HEK293 (cell line): Measurements from ENCODE around the gene ODF2.
A peak's percentile ranks its signal among the peaks of the same experiment; 100 is the strongest.

Experiments used
- BCL6B ChIP-seq: fragments of 450-650 bp; formaldehyde crosslinking; IDR thresholded peaks from 2 replicates; pipeline ENCODE4 v1.5.1; 2017; ENCODE audit warnings: missing biosample characterization, missing genetic modification characterization
- TRIM28 ChIP-seq: IDR thresholded peaks from 2 replicates; pipeline ENCODE4 v1.6.1; 2011; ENCODE audit warnings: low read length, control low read depth, borderline replicate concordance
- ZBTB6 ChIP-seq: fragments of 450-650 bp; formaldehyde crosslinking; IDR thresholded peaks from 2 replicates; pipeline ENCODE4 v1.5.1; 2017; ENCODE audit warnings: missing biosample characterization, missing genetic modification characterization
- ZNF112 ChIP-seq: fragments of 450-650 bp; formaldehyde crosslinking; IDR thresholded peaks from 2 replicates; pipeline ENCODE4 v1.5.0; 2017; ENCODE audit warnings: missing biosample characterization, missing genetic modification characterization
- ZNF202 ChIP-seq: fragments of 450-650 bp; formaldehyde crosslinking; IDR thresholded peaks from 2 replicates; pipeline ENCODE4 v1.5.1; 2016; ENCODE audit warnings: missing biosample characterization, missing genetic modification characterization, borderline replicate concordance
- ZNF350 ChIP-seq: fragments of 450-650 bp; formaldehyde crosslinking; IDR thresholded peaks from 2 replicates; pipeline ENCODE4 v1.5.0; 2017; ENCODE audit warnings: missing biosample characterization, mild to moderate bottlenecking, missing genetic modification characterization
- ZNF37A ChIP-seq: fragments of 450-650 bp; IDR thresholded peaks from 2 replicates; pipeline ENCODE4 v1.5.1; 2018; ENCODE audit warnings: missing biosample characterization, missing genetic modification characterization
- ZNF48 ChIP-seq: fragments of 450-650 bp; formaldehyde crosslinking; IDR thresholded peaks from 2 replicates; pipeline ENCODE4 v1.5.1; 2016; ENCODE audit warnings: missing biosample characterization, missing genetic modification characterization
- ZNF544 ChIP-seq: fragments of 450-650 bp; formaldehyde crosslinking; IDR thresholded peaks from 2 replicates; pipeline ENCODE4 v1.5.0; 2017; ENCODE audit warnings: missing biosample characterization, missing genetic modification characterization
- ZNF623 ChIP-seq: fragments of 450-650 bp; formaldehyde crosslinking; IDR thresholded peaks from 2 replicates; pipeline ENCODE4 v1.5.1; 2016; ENCODE audit warnings: missing biosample characterization, missing genetic modification characterization
- ZNF776 ChIP-seq: fragments of 450-650 bp; formaldehyde crosslinking; IDR thresholded peaks from 2 replicates; pipeline ENCODE4 v1.5.0; 2017; ENCODE audit warnings: missing biosample characterization, missing genetic modification characterization, borderline replicate concordance
- ZSCAN16 ChIP-seq: fragments of 450-650 bp; formaldehyde crosslinking; IDR thresholded peaks from 2 replicates; pipeline ENCODE4 v1.5.1; 2016; ENCODE audit warnings: missing biosample characterization, missing genetic modification characterization
- TF ChIP-seq, protein P1 (sequence below): fragments of 450-650 bp; formaldehyde crosslinking; IDR thresholded peaks from 2 replicates; pipeline ENCODE4 v1.5.1; 2016; ENCODE audit warnings: missing biosample characterization, missing genetic modification characterization
- TF ChIP-seq, protein P2 (sequence below): fragments of 450-650 bp; formaldehyde crosslinking; IDR thresholded peaks from 2 replicates; pipeline ENCODE4 v1.5.1; 2016; ENCODE audit warnings: missing biosample characterization, missing genetic modification characterization
- TF ChIP-seq, protein P3 (sequence below): fragments of 450-650 bp; formaldehyde crosslinking; IDR thresholded peaks from 2 replicates; pipeline ENCODE4 v1.5.1; 2016; ENCODE audit warnings: missing biosample characterization, missing genetic modification characterization
- TF ChIP-seq, protein P4 (sequence below): fragments of 450-650 bp; formaldehyde crosslinking; conservative IDR thresholded peaks from 2 replicates; pipeline ENCODE4 v1.5.1; 2016; ENCODE audit warnings: low read depth, missing biosample characterization, missing genetic modification characterization
- TF ChIP-seq, protein P5 (sequence below): fragments of 450-650 bp; formaldehyde crosslinking; IDR thresholded peaks from 2 replicates; pipeline ENCODE4 v1.5.1; 2016; ENCODE audit warnings: missing biosample characterization, missing genetic modification characterization
- TF ChIP-seq, protein P6 (sequence below): fragments of 450-650 bp; formaldehyde crosslinking; IDR thresholded peaks from 2 replicates; pipeline ENCODE4 v1.5.1; 2016; ENCODE audit warnings: missing biosample characterization, missing genetic modification characterization, low read depth

The ODF2 gene

DNA sequence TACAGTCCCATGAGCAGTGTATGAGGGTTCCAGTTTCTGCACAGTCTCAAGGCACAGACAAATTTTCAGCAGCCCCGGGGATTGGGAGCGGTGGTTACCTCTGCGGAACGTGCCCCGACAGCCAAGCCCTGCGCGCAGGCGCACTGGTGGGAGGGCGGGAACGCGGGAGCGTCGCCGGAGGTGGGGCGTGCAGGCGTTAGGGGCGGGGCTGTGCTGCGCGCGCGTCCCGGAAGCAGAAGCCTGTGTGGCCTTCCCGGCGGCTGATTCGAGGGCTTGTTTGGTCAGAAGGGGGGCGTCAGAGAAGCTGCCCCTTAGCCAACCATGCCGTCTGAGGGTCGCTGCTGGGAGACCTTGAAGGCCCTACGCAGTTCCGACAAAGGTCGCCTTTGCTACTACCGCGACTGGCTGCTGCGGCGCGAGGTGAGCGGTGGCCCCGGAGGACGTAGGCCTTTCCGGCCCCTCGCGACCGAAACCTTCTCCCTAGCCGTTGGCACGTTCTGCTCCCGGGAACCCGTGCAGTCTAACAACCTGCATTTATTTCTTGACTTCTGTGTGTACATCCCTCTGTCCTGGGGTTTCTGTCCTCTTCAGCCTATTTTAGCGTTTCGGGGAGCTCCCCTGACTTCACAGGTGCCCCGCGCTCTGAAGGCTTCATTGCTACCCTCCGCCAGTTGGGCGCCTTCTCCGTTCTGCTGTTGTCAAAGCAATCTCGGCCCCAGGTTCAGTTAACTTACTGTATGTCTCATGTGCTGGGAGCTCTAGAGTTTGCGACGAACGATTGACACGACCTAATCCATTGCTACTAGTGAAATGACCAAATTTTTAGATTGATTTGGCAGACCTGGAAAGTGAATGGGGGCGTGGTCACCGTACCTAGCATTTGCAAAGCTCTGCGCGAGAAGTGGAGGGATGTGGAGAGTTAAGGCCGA is 48.9 kb downstream of the ODF2 start, which contains the start of gene GLE1 (continued):
- TF ChIP-seq, protein P1, sequence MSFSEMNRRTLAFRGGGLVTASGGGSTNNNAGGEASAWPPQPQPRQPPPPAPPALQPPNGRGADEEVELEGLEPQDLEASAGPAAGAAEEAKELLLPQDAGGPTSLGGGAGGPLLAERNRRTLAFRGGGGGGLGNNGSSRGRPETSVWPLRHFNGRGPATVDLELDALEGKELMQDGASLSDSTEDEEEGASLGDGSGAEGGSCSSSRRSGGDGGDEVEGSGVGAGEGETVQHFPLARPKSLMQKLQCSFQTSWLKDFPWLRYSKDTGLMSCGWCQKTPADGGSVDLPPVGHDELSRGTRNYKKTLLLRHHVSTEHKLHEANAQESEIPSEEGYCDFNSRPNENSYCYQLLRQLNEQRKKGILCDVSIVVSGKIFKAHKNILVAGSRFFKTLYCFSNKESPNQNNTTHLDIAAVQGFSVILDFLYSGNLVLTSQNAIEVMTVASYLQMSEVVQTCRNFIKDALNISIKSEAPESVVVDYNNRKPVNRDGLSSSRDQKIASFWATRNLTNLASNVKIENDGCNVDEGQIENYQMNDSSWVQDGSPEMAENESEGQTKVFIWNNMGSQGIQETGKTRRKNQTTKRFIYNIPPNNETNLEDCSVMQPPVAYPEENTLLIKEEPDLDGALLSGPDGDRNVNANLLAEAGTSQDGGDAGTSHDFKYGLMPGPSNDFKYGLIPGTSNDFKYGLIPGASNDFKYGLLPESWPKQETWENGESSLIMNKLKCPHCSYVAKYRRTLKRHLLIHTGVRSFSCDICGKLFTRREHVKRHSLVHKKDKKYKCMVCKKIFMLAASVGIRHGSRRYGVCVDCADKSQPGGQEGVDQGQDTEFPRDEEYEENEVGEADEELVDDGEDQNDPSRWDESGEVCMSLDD (tag by site-specific recombination) = peak; percentile 76; the same call in 1 of the 2 replicates
- TF ChIP-seq ZNF544 (tag by site-specific recombination) = no peak
- TF ChIP-seq, protein P2, sequence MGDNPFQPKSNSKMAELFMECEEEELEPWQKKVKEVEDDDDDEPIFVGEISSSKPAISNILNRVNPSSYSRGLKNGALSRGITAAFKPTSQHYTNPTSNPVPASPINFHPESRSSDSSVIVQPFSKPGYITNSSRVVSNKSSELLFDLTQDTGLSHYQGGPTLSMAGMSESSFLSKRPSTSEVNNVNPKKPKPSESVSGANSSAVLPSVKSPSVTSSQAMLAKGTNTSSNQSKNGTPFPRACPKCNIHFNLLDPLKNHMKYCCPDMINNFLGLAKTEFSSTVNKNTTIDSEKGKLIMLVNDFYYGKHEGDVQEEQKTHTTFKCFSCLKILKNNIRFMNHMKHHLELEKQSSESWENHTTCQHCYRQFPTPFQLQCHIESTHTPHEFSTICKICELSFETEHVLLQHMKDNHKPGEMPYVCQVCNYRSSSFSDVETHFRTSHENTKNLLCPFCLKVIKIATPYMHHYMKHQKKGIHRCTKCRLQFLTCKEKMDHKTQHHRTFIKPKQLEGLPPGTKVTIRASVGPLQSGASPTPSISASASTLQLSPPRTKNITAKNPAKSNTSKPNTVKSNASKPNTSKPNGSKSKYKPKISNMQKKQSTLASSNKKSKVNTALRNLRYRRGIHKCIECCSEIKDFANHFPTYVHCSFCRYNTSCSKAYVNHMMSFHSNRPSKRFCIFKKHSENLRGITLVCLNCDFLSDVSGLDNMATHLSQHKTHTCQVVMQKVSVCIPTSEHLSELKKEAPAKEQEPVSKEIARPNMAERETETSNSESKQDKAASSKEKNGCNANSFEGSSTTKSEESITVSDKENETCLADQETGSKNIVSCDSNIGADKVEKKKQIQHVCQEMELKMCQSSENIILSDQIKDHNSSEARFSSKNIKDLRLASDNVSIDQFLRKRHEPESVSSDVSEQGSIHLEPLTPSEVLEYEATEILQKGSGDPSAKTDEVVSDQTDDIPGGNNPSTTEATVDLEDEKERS = no peak
- no peak for TF ChIP-seq ZNF776 (tag by site-specific recombination)
- TF ChIP-seq, protein P3, sequence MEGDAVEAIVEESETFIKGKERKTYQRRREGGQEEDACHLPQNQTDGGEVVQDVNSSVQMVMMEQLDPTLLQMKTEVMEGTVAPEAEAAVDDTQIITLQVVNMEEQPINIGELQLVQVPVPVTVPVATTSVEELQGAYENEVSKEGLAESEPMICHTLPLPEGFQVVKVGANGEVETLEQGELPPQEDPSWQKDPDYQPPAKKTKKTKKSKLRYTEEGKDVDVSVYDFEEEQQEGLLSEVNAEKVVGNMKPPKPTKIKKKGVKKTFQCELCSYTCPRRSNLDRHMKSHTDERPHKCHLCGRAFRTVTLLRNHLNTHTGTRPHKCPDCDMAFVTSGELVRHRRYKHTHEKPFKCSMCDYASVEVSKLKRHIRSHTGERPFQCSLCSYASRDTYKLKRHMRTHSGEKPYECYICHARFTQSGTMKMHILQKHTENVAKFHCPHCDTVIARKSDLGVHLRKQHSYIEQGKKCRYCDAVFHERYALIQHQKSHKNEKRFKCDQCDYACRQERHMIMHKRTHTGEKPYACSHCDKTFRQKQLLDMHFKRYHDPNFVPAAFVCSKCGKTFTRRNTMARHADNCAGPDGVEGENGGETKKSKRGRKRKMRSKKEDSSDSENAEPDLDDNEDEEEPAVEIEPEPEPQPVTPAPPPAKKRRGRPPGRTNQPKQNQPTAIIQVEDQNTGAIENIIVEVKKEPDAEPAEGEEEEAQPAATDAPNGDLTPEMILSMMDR (tag by site-specific recombination) = 0 out of 2 replicates have a peak, but pooled peaks have one; percentile 11
- no peak for TF ChIP-seq ZNF112 (tag by site-specific recombination)
- TF ChIP-seq, protein P4, sequence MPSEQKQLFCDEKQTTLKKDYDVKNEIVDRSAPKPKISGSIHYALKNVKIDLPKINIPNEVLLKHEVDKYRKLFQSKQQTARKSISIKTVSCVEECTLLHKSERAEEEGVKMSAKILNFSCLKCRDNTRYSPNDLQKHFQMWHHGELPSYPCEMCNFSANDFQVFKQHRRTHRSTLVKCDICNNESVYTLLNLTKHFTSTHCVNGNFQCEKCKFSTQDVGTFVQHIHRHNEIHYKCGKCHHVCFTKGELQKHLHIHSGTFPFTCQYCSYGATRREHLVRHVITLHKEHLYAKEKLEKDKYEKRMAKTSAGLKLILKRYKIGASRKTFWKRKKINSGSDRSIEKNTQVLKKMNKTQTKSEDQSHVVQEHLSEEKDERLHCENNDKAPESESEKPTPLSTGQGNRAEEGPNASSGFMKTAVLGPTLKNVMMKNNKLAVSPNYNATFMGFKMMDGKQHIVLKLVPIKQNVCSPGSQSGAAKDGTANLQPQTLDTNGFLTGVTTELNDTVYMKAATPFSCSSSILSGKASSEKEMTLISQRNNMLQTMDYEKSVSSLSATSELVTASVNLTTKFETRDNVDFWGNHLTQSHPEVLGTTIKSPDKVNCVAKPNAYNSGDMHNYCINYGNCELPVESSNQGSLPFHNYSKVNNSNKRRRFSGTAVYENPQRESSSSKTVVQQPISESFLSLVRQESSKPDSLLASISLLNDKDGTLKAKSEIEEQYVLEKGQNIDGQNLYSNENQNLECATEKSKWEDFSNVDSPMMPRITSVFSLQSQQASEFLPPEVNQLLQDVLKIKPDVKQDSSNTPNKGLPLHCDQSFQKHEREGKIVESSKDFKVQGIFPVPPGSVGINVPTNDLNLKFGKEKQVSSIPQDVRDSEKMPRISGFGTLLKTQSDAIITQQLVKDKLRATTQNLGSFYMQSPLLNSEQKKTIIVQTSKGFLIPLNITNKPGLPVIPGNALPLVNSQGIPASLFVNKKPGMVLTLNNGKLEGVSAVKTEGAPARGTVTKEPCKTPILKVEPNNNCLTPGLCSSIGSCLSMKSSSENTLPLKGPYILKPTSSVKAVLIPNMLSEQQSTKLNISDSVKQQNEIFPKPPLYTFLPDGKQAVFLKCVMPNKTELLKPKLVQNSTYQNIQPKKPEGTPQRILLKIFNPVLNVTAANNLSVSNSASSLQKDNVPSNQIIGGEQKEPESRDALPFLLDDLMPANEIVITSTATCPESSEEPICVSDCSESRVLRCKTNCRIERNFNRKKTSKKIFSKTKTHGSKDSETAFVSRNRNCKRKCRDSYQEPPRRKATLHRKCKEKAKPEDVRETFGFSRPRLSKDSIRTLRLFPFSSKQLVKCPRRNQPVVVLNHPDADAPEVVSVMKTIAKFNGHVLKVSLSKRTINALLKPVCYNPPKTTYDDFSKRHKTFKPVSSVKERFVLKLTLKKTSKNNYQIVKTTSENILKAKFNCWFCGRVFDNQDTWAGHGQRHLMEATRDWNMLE = no peak
- TF ChIP-seq, protein P5, sequence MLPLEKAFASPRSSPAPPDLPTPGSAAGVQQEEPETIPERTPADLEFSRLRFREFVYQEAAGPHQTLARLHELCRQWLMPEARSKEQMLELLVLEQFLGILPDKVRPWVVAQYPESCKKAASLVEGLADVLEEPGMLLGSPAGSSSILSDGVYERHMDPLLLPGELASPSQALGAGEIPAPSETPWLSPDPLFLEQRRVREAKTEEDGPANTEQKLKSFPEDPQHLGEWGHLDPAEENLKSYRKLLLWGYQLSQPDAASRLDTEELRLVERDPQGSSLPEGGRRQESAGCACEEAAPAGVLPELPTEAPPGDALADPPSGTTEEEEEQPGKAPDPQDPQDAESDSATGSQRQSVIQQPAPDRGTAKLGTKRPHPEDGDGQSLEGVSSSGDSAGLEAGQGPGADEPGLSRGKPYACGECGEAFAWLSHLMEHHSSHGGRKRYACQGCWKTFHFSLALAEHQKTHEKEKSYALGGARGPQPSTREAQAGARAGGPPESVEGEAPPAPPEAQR (tag by site-specific recombination) = no peak
- TF ChIP-seq ZNF623 (tag by site-specific recombination) = no peak
- no peak for TF ChIP-seq ZNF202
- TF ChIP-seq ZSCAN16 = peak; percentile 16; the same call in 1 of the 2 replicates
- no peak for TF ChIP-seq ZNF37A (tag by site-specific recombination)
- TF ChIP-seq, protein P6, sequence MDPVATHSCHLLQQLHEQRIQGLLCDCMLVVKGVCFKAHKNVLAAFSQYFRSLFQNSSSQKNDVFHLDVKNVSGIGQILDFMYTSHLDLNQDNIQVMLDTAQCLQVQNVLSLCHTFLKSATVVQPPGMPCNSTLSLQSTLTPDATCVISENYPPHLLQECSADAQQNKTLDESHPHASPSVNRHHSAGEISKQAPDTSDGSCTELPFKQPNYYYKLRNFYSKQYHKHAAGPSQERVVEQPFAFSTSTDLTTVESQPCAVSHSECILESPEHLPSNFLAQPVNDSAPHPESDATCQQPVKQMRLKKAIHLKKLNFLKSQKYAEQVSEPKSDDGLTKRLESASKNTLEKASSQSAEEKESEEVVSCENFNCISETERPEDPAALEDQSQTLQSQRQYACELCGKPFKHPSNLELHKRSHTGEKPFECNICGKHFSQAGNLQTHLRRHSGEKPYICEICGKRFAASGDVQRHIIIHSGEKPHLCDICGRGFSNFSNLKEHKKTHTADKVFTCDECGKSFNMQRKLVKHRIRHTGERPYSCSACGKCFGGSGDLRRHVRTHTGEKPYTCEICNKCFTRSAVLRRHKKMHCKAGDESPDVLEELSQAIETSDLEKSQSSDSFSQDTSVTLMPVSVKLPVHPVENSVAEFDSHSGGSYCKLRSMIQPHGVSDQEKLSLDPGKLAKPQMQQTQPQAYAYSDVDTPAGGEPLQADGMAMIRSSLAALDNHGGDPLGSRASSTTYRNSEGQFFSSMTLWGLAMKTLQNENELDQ = no peak
- peak; percentile 64; the same call in 1 of the 2 replicates for TF ChIP-seq TRIM28
- TF ChIP-seq ZNF350 (tag by site-specific recombination) = no peak
- no peak for TF ChIP-seq ZBTB6 (tag by site-specific recombination)
- no peak for TF ChIP-seq ZNF48 (tag by site-specific recombination)
- TF ChIP-seq BCL6B (tag by site-specific recombination) = no peak
